Posterior vena cava (tissue), 2 donors: ENCODE results near the gene CREBBP. TPM values are rescaled to one million over a fixed set of nuclear protein-coding genes. Genes with fewer than 3 reads are reported as not detected.
A peak's percentile ranks its signal among the peaks of the same experiment; 100 is the strongest.
"Not testable (repeated sequence)": the region's sequence is repeated elsewhere in the genome, so short reads cannot be mapped to it uniquely, and the experiment has no call there.

Experiments
- DNase-seq: peaks from one replicate; pipeline ENCODE4 v3.0.0-alpha.2; 2020; ENCODE audit warnings: low spot score
- intact Hi-C, 2 donors: fragments of 100-400 bp; cut with DNase I; formaldehyde crosslinking; loops; one replicate each; pipeline versions ENCODE4 v1.14.1 to v1.14.2; 2022 to 2023
- long read RNA-seq, 2 donors: library from polyadenylated mRNA; unstranded; transcript quantifications; one replicate each; pipeline ENCODE4 v2.0.0, GENCODE V29; 2020 to 2021
- total RNA-seq, 2 donors: library from RNA; stranded (reverse); fragmentation: NEBNext Ultra II Directional; extraction: Animal tissue kit (Norgen Biotek cat#: 25700); gene quantifications; one replicate each; pipeline ENCODE4 v1.2.1, GENCODE V29; 2021
- donor health status: DM: yes; HTN: yes; CAD: no.
- donor health status: DM: yes; HTN: yes; CAD: no.

CREBBP gene
- 10 to 100 TPM; 48.4 to 56.8 TPM for total RNA-seq
- long read RNA-seq, donor 1, partial matches to known transcripts: 4 of 12 reads
- long read RNA-seq, donor 1, other reads (novel, unspliced or antisense): 7 of 12 reads
- long read RNA-seq, donor 2, partial matches to known transcripts: 22 of 32 reads
- long read RNA-seq, donor 2, other reads (novel, unspliced or antisense): 10 of 32 reads

GRCh38 chr16:3880623-3881498 lies at the start of gene CREBBP:
CREBBP (minus strand) TSS chr16:3880713; CDS start chr16:3879916, 797 bp downstream.
- DNase-seq: peak; percentile 95
- intact Hi-C loops: no loop called here

GRCh38 chr16:3927147-3927546 lies 46.6 kb upstream of the CREBBP start:
- peak; percentile 6 for DNase-seq
- intact Hi-C loops: loop anchor here in 1 of 2 donors (2.0 kb wide), 1 partner anchor 34 kb away; no protein-coding TSS in a partner anchor

GRCh38 chr16:3924763-3925162 lies 44.2 kb upstream of the CREBBP start:
- DNase-seq: no peak
- intact Hi-C loops: no loop called here

- intact Hi-C loops: no loop called here
- peak; percentile 60 for DNase-seq
Measured at GRCh38 chr16:3922241-3922640, 41.7 kb upstream of the CREBBP start.

GRCh38 chr16:3920206-3920605 lies 39.7 kb upstream of the CREBBP start:
- DNase-seq: peak; percentile 57
- intact Hi-C loops: no loop called here

- intact Hi-C loops: no loop called here
- DNase-seq: no peak
Measured at GRCh38 chr16:3919413-3919812, 38.9 kb upstream of the CREBBP start.

GRCh38 chr16:3915426-3916260 lies 35.1 kb upstream of the CREBBP start:
- peak; percentile 45 for DNase-seq
- intact Hi-C loops: no loop called here

- intact Hi-C loops: no loop called here
- DNase-seq: peak; percentile 9
Measured at GRCh38 chr16:3912897-3913296, 32.4 kb upstream of the CREBBP start.

GRCh38 chr16:3912373-3912772 lies 31.9 kb upstream of the CREBBP start:
- intact Hi-C loops: no loop called here

GRCh38 chr16:3911741-3912140 lies 31.2 kb upstream of the CREBBP start:
- intact Hi-C loops: not testable (repeated sequence)
- DNase-seq: peak; percentile 51

More at GRCh38 chr16:3912373-3912772, 31.9 kb upstream of the CREBBP start:
- DNase-seq: peak; percentile 50

- DNase-seq: peak; percentile 51
- intact Hi-C loops: no loop called here
Measured at GRCh38 chr16:3909791-3910583, 29.5 kb upstream of the CREBBP start.

GRCh38 chr16:3908951-3909437 lies 28.5 kb upstream of the CREBBP start:
- intact Hi-C loops: no loop called here

GRCh38 chr16:3907586-3907985 lies 27.1 kb upstream of the CREBBP start:
- peak; percentile 53 for DNase-seq

More at GRCh38 chr16:3908951-3909437, 28.5 kb upstream of the CREBBP start:
- peak; percentile 62 for DNase-seq

GRCh38 chr16:3906363-3906762 lies 25.9 kb upstream of the CREBBP start:
- intact Hi-C loops: no loop called here
- no peak for DNase-seq

More at GRCh38 chr16:3907586-3907985, 27.1 kb upstream of the CREBBP start:
- intact Hi-C loops: no loop called here

GRCh38 chr16:3904875-3905274 lies 24.4 kb upstream of the CREBBP start:
- intact Hi-C loops: no loop called here
- peak; percentile 62 for DNase-seq

- DNase-seq: peak; percentile 43
- intact Hi-C loops: no loop called here
Measured at GRCh38 chr16:3890091-3890490, 9.6 kb upstream of the CREBBP start.

- no peak for DNase-seq
- intact Hi-C loops: no loop called here
Measured at GRCh38 chr16:3889059-3889458, 8.5 kb upstream of the CREBBP start.

GRCh38 chr16:3885999-3886398 lies 5.5 kb upstream of the CREBBP start:
- intact Hi-C loops, DNase-seq: not testable (repeated sequence)

GRCh38 chr16:3884398-3884797 lies 3.9 kb upstream of the CREBBP start:
- intact Hi-C loops: no loop called here
- DNase-seq: no peak
